Head of caudate nucleus (tissue), 42 donors: ENCODE data around the gene PLEKHD1.

Experiments used
- DNase-seq, 42 donors: peaks; one replicate each; pipeline versions ENCODE4 v3.0.0 to v3.0.0-alpha.2; 2020 to 2021; ENCODE audit warnings: mixed read lengths in 7 of 42
- intact Hi-C: fragments of 100-400 bp; cut with DNase I; formaldehyde crosslinking; loops from one replicate; pipeline ENCODE4 v1.15.0; 2022

The PLEKHD1 gene

GRCh38 chr14:69539631-69540410 is 55.3 kb downstream of the PLEKHD1 start:
- intact Hi-C loops = no loop called here
- peak in 3 of 42 donors; percentile 8 to 43 (median 38) for DNase-seq

- intact Hi-C loops = no loop called here
- DNase-seq = peak in 1 of 42 donors; percentile 24
These were observed 56.3 kb downstream of the PLEKHD1 start for GRCh38 chr14:69540654-69541335.

GRCh38 chr14:69542311-69542710 is 57.8 kb downstream of the PLEKHD1 start:
- intact Hi-C loops = no loop called here
- DNase-seq = peak in 34 of 42 donors; percentile 14 to 85 (median 47)

GRCh38 chr14:69543341-69544115 is 59.0 kb downstream of the PLEKHD1 start:
- intact Hi-C loops = no loop called here
- DNase-seq = peak in 11 of 42 donors; percentile 3 to 66 (median 16)

GRCh38 chr14:69547701-69548348 is 63.3 kb downstream of the PLEKHD1 start:
- peak; percentile 8 to 71 (median 48) for DNase-seq
- intact Hi-C loops = no loop called here

- DNase-seq = peak in 20 of 42 donors; percentile 4 to 64 (median 21)
- intact Hi-C loops = no loop called here
These were observed 64.0 kb downstream of the PLEKHD1 start for GRCh38 chr14:69548566-69548965.

- intact Hi-C loops = no loop called here
- DNase-seq = no peak
These were observed 67.0 kb downstream of the PLEKHD1 start for GRCh38 chr14:69551511-69551910.

GRCh38 chr14:69553252-69553651 is 68.7 kb downstream of the PLEKHD1 start:
- intact Hi-C loops = no loop called here
- DNase-seq = no peak

GRCh38 chr14:69554500-69554899 is 70.0 kb downstream of the PLEKHD1 start:
- intact Hi-C loops = no loop called here
- DNase-seq = peak in 23 of 42 donors; percentile 9 to 60 (median 30)

GRCh38 chr14:69558774-69559173 is 74.2 kb downstream of the PLEKHD1 start:
- intact Hi-C loops = no loop called here

GRCh38 chr14:69559581-69560011 is 75.1 kb downstream of the PLEKHD1 start:
- DNase-seq = peak in 41 of 42 donors; percentile 23 to 77 (median 59)
- intact Hi-C loops = no loop called here

More at GRCh38 chr14:69558774-69559173, 74.2 kb downstream of the PLEKHD1 start:
- no peak for DNase-seq

- DNase-seq = no peak
- intact Hi-C loops = no loop called here
These were observed 76.3 kb downstream of the PLEKHD1 start for GRCh38 chr14:69560826-69561225.

GRCh38 chr14:69561893-69562292 is 77.4 kb downstream of the PLEKHD1 start:
- intact Hi-C loops = no loop called here
- DNase-seq = no peak

GRCh38 chr14:69567563-69567962 is 83.0 kb downstream of the PLEKHD1 start:
- DNase-seq = no peak
- intact Hi-C loops = no loop called here

- intact Hi-C loops = no loop called here
- no peak for DNase-seq
These were observed 85.3 kb downstream of the PLEKHD1 start for GRCh38 chr14:69569859-69570258.

GRCh38 chr14:69570836-69571330 is 86.4 kb downstream of the PLEKHD1 start:
- DNase-seq = no peak
- intact Hi-C loops = no loop called here

GRCh38 chr14:69571449-69572029 is 87.0 kb downstream of the PLEKHD1 start:
- DNase-seq = no peak
- intact Hi-C loops = no loop called here

- DNase-seq = no peak
- intact Hi-C loops = no loop called here
These were observed 87.7 kb downstream of the PLEKHD1 start for GRCh38 chr14:69572030-69572840.
